OCI-LY3 (cell line): ENCODE data around the gene GAGE12C.
"Not testable (repeated sequence)": the region's sequence is repeated elsewhere in the genome, so short reads cannot be mapped to it uniquely, and the experiment has no call there.

ENCODE experiments used
- CTCF ChIP-seq: fragments of 200-600, 300-600 bp; sonication (generic); IDR thresholded peaks from 2 replicates; pipeline ENCODE4 v1.5.1; 2014; ENCODE audit warnings: antibody characterized with exemption, low read length, low read depth
- EZH2phosphoT487 ChIP-seq: fragments of 200-600 bp; shearing (Covaris generic); IDR thresholded peaks from 2 replicates; pipeline ENCODE4 v1.6.1; 2018; ENCODE audit warnings: antibody characterized with exemption, mixed run types, low read depth

GRCh38 chrX:49569152-49569551, 37.2 kb downstream of the GAGE12C start:
- TF ChIP-seq EZH2phosphoT487, CTCF: not testable (repeated sequence)
